Liver (tissue), 9 donors: ENCODE data around the gene TARBP1. TPM values are rescaled to one million over a fixed set of nuclear protein-coding genes. Genes with fewer than 3 reads are reported as not detected.

Experiments
- DNase-seq: peaks from one replicate; pipeline ENCODE4 v3.0.0-alpha.2; 2017; ENCODE audit warnings: low spot score
- H3K27ac ChIP-seq, 2 donors: one replicate each; pipeline ENCODE4 v1.7.0; 2013; ENCODE audit warnings: inconsistent platforms in 2 of 2, low read length in 2 of 2, control low read depth in 1 of 2, low read depth in 1 of 2, mild to moderate bottlenecking in 1 of 2
- H3K27me3 ChIP-seq, 4 donors: one replicate each; pipeline versions ENCODE4 v1.6.1 to v1.7.0; 2013; ENCODE audit warnings: low read length in 3 of 4, inconsistent platforms in 1 of 4, mild to moderate bottlenecking in 1 of 4, moderate library complexity in 1 of 4; ENCODE audit not compliant: control insufficient read depth in 4 of 4, insufficient read depth in 4 of 4
- H3K36me3 ChIP-seq, 4 donors: one replicate each; pipeline versions ENCODE4 v1.6.1 to v1.7.0; 2013; ENCODE audit warnings: low read length in 3 of 4, mild to moderate bottlenecking in 3 of 4, low read depth in 1 of 4, moderate library complexity in 1 of 4; ENCODE audit not compliant: control insufficient read depth in 4 of 4, insufficient read depth in 3 of 4
- H3K4me1 ChIP-seq, 4 donors: one replicate each; pipeline versions ENCODE4 v1.6.1 to v1.7.0; 2013; ENCODE audit warnings: low read length in 3 of 4, mild to moderate bottlenecking in 3 of 4, moderate library complexity in 1 of 4; ENCODE audit not compliant: control insufficient read depth in 4 of 4, insufficient read depth in 4 of 4
- H3K4me3 ChIP-seq, 3 donors: one replicate each; pipeline versions ENCODE4 v1.6.1 to v1.7.0; 2013; ENCODE audit warnings: low read length in 3 of 3, control low read depth in 1 of 3, low read depth in 1 of 3, mild to moderate bottlenecking in 1 of 3
- H3K9ac ChIP-seq, 2 donors: one replicate each; pipeline ENCODE4 v1.7.0; 2013; ENCODE audit warnings: low read length in 2 of 2, mild to moderate bottlenecking in 2 of 2, moderate library complexity in 2 of 2, control low read depth in 1 of 2, low read depth in 1 of 2
- H3K9me3 ChIP-seq, 4 donors: one replicate each; pipeline versions ENCODE4 v1.6.1 to v1.7.0; 2013; ENCODE audit warnings: low read length in 3 of 4; ENCODE audit not compliant: control insufficient read depth in 4 of 4
- ATF3 ChIP-seq: IDR thresholded peaks from 2 replicates; pipeline ENCODE4 v1.6.1; 2016; ENCODE audit warnings: antibody characterized with exemption
- CTCF ChIP-seq: fragments of 150-350 bp; IDR thresholded peaks from 2 replicates; pipeline ENCODE4 v1.5.1; 2017; ENCODE audit warnings: improper control_type of control experiment, low read depth, low read length; ENCODE audit not compliant: missing input control
- EGR1 ChIP-seq, 2 donors: IDR thresholded peaks; 2 replicates each; pipeline ENCODE4 v1.6.1; 2016 to 2018; ENCODE audit warnings: antibody characterized with exemption in 2 of 2, low read depth in 2 of 2
- FOXA1 ChIP-seq: IDR thresholded peaks from 2 replicates; pipeline ENCODE4 v1.6.1; 2016; ENCODE audit warnings: antibody characterized with exemption
- FOXA2 ChIP-seq: IDR thresholded peaks from 2 replicates; pipeline ENCODE4 v1.6.1; 2016; ENCODE audit warnings: antibody characterized with exemption
- GABPA ChIP-seq, 2 donors: IDR thresholded peaks in 1 of 2; conservative IDR thresholded peaks in 1 of 2; 2 replicates each; pipeline ENCODE4 v1.6.1; 2016; ENCODE audit warnings: antibody characterized with exemption in 2 of 2, mild to moderate bottlenecking in 1 of 2, moderate library complexity in 1 of 2
- HNF4A ChIP-seq, 2 donors: conservative IDR thresholded peaks; 2 replicates each; pipeline ENCODE4 v1.6.1; 2016; ENCODE audit warnings: antibody characterized with exemption in 2 of 2, mild to moderate bottlenecking in 2 of 2
- JUND ChIP-seq, 2 donors: IDR thresholded peaks; 2 replicates each; pipeline ENCODE4 v1.6.1; 2016; ENCODE audit warnings: antibody characterized with exemption in 2 of 2
- MAX ChIP-seq: IDR thresholded peaks from 2 replicates; pipeline ENCODE4 v1.6.1; 2016; ENCODE audit warnings: antibody characterized with exemption
- NR2F2 ChIP-seq: IDR thresholded peaks from 2 replicates; pipeline ENCODE4 v1.6.1; 2016; ENCODE audit warnings: antibody characterized with exemption
- RAD21 ChIP-seq, 2 donors: IDR thresholded peaks; 2 replicates each; pipeline ENCODE4 v1.6.1; 2016; ENCODE audit warnings: antibody characterized with exemption in 2 of 2, mild to moderate bottlenecking in 2 of 2
- REST ChIP-seq: IDR thresholded peaks from 2 replicates; pipeline ENCODE4 v1.6.1; 2016; ENCODE audit warnings: antibody characterized with exemption, mild to moderate bottlenecking
- RXRA ChIP-seq, 2 donors: IDR thresholded peaks; 2 replicates each; pipeline ENCODE4 v1.6.1; 2017 to 2018; ENCODE audit warnings: antibody characterized with exemption in 2 of 2, mild to moderate bottlenecking in 1 of 2
- SP1 ChIP-seq: IDR thresholded peaks from 2 replicates; pipeline ENCODE4 v1.6.1; 2018; ENCODE audit warnings: antibody characterized with exemption, mild to moderate bottlenecking
- TAF1 ChIP-seq: conservative IDR thresholded peaks from 2 replicates; pipeline ENCODE4 v1.6.1; 2016; ENCODE audit warnings: antibody characterized with exemption, mild to moderate bottlenecking
- YY1 ChIP-seq: IDR thresholded peaks from 2 replicates; pipeline ENCODE4 v1.6.1; 2016; ENCODE audit warnings: antibody characterized with exemption, mild to moderate bottlenecking
- WGBS: extraction: QIAGEN DNeasy Blood & Tissue Kit; methylation state at CpG from one replicate; pipeline ENCODE4 v1.1.7; 2013; 5-methylcytosine and 5-hydroxymethylcytosine counted together
- polyA plus RNA-seq, 2 donors: library from polyadenylated mRNA; stranded (reverse) in 1 of 2; unstranded in 1 of 2; fragments of 200-250 nt in 1 of 2; fragments of >200 nt in 1 of 2; fragmentation: Nextera tagmentation in 1 of 2; extraction: Ambion mirVana in 1 of 2; gene quantifications; one replicate each; pipeline versions ENCODE4 v1.2.1 to v1.2.3, GENCODE V29; 2013 to 2015
- total RNA-seq, 2 donors: library from RNA; depleted of rRNA; stranded (reverse); fragments of >200 nt; gene quantifications; one replicate each; pipeline ENCODE4 v1.2.3, GENCODE V29; 2014
- donor health status: healthy.
- donor health status: healthy.
- donor health status: healthy.
- donor health status: healthy.
- donor health status: healthy.

TARBP1 gene
- total and polyA plus RNA-seq, 4 donors = 4.1 to 17.6 (median 9.1) TPM

- Histone ChIP-seq H3K9me3 (no peaks in the 10 kb centered on the region), H3K4me1 (peaks cover 0 to 5% (median 1%) of the 10 kb centered on the region in 4 donors), H3K27ac (no peak overlapping the region), H3K4me3 (no peak overlapping the region), H3K36me3 (no peaks in the 10 kb centered on the region), H3K9ac (no peak overlapping the region), H3K27me3 (no peaks in the 10 kb centered on the region)
- WGBS = 80% methylated on average over 8 of the region's 8 CpGs
- TF ChIP-seq EGR1 (IDR thresholded peaks at IDR 0.05; ENCODE audit: low read depth in 2 of 2) (no peak), NR2F2 (no peak), FOXA2 (no peak), GABPA (IDR thresholded peaks at IDR 0.05 in 1 of 2, conservative IDR thresholded peaks at IDR 0.05 in 1 of 2) (no peak), YY1 (no peak)
- DNase-seq = no peak
Measured at GRCh38 chr1:234398849-234399381, 80.1 kb downstream of the TARBP1 start.

GRCh38 chr1:234397732-234398131 is 81.2 kb downstream of the TARBP1 start:
- H3K27me3 ChIP-seq = no peaks in the 10 kb centered on the region
- peaks cover 0 to 5% (median 1%) of the 10 kb centered on the region in 4 donors for H3K4me1 ChIP-seq
- no peak for DNase-seq
- no peak overlapping the region for H3K9ac ChIP-seq
- TF ChIP-seq MAX (no peak), ATF3 (no peak), TAF1 (no peak), HNF4A (conservative IDR thresholded peaks at IDR 0.05) (no peak), JUND (IDR thresholded peaks at IDR 0.05) (no peak), RAD21 (IDR thresholded peaks at IDR 0.05) (no peak), RXRA (IDR thresholded peaks at IDR 0.05) (no peak)
- no peak overlapping the region for H3K4me3 ChIP-seq
- 81% methylated on average over 3 of the region's 5 CpGs for WGBS
- H3K9me3 ChIP-seq = no peaks in the 10 kb centered on the region
- H3K27ac ChIP-seq = no peak overlapping the region
- H3K36me3 ChIP-seq = peaks cover 0 to 5% (median 1%) of the 10 kb centered on the region in 4 donors

- Histone ChIP-seq H3K9ac (no peak overlapping the region), H3K36me3 (peaks cover 0 to 10% (median 1%) of the 10 kb centered on the region in 4 donors), H3K4me3 (no peak overlapping the region), H3K9me3 (no peaks in the 10 kb centered on the region), H3K27ac (no peak overlapping the region), H3K4me1 (peaks cover 0 to 5% (median 1%) of the 10 kb centered on the region in 4 donors), H3K27me3 (no peaks in the 10 kb centered on the region)
- TF ChIP-seq RAD21 (IDR thresholded peaks at IDR 0.05) (no peak), FOXA2 (no peak), TAF1 (no peak), JUND (IDR thresholded peaks at IDR 0.05) (no peak), CTCF (no peak), ATF3 (no peak), HNF4A (conservative IDR thresholded peaks at IDR 0.05) (no peak), YY1 (no peak), NR2F2 (no peak), EGR1 (IDR thresholded peaks at IDR 0.05; ENCODE audit: low read depth in 2 of 2) (no peak), REST (no peak), SP1 (no peak), MAX (no peak), FOXA1 (no peak), GABPA (IDR thresholded peaks at IDR 0.05 in 1 of 2, conservative IDR thresholded peaks at IDR 0.05 in 1 of 2) (no peak), RXRA (IDR thresholded peaks at IDR 0.05) (no peak)
- no peak for DNase-seq
- 90% methylated on average over 6 of the region's 6 CpGs for WGBS
Measured at GRCh38 chr1:234396871-234397270, 82.1 kb downstream of the TARBP1 start.
